NCI-H1417 treated with DMSO at 0.1 percent for 48 hours (cell line): ENCODE results near the gene EPB41L2.

Source experiments
- DNase-seq: peaks from one replicate; lab custom pipeline; 2025; lab: John Stamatoyannopoulos, UW

The EPB41L2 gene

DNA sequence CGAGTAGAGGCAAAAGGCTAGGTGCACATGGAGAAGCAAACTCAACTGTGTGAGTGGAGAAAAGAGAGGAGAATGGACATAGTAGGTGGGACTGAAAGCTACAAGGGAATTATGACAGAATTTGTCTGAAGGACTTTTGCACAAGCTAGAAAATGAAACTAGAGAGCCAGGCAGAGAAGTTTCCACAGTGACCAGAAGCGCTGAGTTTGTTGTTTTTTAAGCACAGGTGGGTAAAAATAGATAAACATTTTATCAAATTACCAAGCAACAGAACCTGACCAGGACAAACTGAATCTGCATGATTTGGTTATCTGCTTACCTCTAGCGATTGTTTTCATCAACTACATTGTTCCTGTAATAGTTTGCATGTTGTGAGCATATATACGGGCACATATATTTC, 197.3 kb downstream of the EPB41L2 start:
- no peak for DNase-seq

DNA sequence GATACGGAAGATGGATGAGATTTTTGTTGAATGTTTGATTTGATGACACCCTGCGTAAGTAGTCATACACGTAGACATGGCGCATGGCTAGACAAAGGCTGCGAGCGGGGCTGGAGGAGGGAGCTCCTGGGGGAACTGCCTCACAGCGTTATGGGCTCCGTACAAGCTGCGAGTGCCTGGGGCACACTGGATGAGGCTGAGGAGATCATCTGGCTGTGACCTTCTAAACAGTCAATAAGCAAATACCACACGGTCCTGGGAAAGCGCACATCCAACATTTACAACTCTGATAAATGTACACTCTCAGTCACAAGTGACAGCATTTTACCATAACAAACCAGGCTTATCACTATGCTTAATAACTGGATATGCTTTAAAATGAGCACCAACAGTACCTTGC, 198.7 kb downstream of the EPB41L2 start:
- DNase-seq = no peak

DNA sequence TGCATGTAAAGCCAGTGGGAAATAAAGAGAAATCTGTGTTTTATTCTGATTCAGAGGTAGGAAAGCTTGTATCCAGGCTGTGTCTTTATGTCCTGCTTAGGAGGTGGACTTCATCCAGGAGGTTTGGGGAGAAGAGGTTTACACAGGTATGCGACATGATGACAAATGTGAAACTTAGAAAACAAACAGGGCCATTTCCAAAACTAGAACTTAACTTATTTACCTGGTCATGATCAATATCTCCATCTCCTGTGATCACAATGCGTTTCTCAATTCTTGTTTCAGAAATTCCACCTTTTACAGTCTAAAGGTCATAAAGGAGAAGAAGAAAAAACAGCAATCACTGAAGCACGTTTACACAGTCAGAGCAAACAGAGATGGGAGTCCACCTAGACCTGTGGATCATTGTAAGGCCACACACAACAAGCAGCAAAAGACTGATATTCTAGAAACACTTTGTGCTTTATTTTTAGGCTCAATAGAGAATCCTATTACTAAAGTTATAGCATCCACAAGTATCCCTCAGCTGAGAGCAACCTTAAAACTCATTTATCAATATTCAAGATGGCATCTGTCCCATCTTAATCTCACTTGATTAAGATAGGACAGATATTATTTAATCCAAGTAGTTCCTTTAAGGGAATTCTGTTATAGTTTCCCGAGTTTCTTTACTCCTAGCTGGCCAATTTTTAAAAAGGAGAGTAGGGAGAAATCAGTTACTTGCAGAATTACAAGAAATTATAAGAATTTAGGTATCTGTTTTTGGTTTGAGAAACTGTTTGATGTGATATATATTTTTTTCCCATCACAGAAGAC, 199.4 kb downstream of the EPB41L2 start:
- DNase-seq = no peak

DNA sequence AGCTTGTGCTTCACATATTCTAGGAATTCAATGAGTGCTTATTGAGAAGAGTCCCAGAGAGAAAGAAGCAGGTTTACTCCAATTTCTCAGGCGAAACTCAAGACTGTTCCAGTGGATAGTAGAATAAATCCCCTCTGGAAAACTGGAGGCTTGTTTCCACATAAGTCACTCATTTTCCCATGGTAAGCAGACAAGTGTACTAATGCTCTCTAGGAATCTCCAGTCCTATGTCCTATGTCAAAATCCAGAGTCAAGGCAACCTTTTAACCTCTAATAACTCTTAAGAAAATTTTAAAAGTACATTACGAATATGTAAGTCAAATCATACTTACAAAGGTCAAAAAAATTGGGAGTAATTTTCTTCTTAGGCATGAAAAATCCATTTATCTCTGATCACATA, 200.7 kb downstream of the EPB41L2 start:
- no peak for DNase-seq

DNA sequence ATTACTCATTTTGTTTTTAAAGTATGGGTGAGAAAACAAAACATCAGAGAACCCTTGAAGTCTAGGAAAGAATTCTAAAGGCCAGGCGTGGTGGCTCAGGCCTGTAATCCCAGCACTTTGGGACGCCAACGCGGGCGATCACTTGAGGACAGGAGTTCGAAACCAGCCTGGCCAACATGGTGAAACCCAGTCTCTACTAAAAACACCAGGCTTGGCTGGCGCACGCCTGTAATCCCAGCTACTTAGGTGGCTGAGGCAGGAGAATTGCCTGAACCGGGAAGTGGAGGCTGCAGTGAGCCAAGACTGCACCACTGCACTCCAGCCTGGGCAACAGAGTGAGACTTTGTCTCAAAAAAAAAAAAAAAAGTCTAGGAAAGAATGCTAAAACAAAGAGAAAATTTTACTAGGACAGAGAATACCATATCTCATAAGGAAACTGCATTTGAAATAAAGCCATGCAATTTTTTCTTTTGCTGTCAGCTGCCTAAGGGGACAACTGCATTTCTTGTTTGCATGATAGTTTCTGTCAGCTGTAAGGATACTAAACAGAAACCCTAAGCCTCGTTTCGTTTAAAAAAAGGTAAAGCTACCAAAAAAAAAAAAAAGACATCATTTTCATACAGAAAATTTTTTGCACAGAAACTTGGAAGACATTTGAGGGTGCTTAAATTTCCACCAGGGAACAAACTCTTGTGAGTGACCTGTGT, 203.7 kb downstream of the EPB41L2 start:
- DNase-seq = no peak

DNA sequence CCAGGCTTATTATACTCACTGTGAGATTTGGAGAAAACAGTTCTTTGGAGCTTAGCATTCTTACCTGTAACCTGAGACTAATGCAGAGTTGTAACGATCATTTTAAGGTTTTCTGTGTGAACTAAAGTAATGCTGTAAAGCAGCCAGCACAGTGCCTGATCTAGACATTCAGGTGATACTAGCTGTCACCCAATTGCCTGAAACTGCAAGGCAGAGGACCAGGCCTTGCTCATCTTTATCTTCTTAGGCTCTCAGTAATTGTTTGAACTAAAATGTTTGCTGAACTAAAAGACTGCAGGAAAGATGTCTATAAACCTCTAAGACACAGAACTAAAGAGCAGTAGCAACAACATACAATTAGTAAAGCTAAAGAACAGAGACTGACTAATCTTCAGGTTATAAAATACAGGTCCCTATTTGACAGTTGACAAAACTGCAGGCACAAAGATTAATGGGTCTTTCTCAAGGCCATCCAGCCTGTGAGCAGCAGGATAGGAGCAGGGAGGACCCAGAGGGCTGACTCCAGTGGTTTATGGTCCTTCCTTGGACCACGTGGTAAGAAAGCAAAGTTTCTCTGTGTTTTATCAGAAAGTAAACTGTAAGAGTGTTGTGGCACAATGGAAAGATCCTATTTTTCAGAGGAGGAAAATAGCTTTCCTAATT, 204.4 kb downstream of the EPB41L2 start:
- no peak for DNase-seq

DNA sequence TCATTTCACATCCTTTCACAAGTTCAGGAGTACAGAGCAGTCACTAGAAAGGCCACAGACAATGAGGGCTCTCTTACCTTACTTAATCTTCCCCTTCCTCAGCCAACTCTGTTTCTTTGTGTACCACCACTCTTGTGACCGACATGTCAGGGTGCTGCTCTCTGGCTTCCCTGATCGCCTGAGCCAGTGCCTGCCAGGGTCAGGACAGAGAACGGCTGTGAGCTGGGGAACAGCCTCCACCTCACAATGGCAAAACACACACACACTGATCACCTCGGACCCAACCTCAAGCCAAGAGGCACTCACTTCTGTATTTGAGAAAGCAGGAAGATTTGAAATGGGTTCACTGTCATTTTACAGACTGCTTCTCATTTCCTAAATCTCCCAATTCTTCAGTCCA, 205.0 kb downstream of the EPB41L2 start:
- no peak for DNase-seq

DNA sequence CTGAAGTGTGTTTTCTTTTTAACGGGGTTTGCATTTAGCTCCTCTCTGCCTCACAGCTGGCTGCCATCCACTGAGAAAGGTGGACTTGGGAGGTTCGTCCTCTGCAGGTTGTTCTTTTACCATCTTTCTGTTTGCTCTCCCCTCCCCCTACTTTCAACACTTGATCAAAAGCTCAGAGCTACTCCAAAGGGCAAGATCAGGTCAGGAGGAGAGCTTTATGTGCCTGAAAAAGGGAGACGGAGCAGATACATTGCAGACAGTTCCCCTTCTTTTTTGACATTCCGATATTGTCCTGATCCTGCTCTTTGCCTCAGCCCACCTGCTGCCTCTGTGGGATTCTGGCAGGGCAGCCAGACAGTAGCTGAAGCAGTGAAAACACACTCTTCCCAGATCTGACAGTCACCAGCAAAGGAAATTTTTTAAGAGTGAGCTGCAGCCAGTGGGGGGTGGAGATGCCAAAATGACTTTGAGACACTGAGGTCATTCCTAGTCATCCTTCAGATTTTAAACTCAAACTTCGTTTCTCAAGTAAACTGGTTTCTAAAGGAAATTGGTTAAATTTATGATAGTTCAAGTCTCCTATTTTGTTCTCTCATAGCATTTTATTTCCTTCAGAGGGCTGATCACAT, 209.4 kb downstream of the EPB41L2 start:
- no peak for DNase-seq

DNA sequence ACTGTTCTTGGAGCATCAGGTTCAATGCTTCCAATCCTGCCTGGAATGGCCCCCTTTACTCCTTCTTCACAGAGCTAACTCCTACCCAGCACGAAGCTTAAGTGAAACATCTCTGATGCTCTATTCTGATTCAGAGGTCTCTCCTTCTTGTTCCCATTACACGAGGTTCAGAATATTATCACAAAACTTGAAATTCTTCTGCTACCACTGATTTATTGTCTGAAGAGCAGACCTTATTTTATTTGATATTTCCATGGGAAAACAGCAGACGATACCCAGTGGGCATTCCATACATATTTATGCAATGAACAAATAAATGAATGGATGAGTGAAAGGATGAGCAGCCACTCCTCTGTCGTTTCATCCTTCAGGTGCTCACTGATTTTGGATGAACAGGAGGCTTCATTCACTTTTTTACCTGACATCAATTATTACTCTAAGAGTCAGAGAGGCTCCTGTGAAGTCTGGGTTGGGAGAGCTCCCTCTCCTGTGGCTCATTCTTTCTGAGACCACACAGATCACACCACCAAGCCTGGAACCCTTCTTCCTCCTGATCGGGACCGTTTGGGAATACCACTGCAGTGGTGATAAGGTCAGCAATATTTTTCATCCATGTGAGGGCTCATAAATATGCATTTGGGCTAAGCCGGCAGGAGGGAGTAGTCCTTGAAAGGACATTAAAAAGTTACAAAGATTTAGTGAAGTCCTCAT, 210.0 kb downstream of the EPB41L2 start:
- no peak for DNase-seq

DNA sequence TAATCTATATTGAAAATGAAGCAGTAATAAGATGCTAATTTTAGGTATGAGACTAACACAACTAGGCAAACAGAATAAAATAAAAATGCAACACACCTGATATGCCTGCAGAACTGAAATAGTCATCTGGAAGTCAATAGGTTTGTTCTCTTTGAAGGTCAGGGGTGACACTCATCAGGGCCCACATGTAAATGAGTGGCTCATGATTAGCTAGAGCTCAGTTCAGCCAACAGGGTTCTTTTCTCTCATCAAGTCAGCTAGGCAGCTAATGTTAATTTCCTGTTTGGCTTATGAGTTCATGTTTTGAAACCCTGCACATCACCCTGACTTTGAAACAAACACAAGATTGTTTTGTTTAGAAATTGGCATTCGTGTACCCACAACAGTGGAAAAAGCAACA, 212.0 kb downstream of the EPB41L2 start:
- DNase-seq = no peak

DNA sequence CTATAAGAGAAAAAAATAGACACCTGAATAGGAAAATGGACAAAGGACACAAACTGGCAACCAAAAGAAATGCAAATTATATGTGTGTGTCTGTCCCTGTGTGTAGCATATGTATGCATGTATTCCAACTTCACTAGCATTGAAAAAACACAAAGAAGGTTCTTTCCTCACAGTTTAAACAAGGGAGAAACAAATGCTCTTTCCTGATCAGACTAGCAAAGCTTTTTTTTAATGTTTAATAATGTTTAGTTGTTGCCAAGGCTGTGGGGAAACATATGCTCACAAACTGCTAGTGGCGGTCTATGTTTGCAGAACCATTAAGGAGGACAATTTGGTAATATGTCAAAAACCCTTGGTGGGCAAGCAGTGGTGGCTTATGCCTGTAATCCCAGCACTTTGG, 213.5 kb downstream of the EPB41L2 start:
- DNase-seq = no peak

DNA sequence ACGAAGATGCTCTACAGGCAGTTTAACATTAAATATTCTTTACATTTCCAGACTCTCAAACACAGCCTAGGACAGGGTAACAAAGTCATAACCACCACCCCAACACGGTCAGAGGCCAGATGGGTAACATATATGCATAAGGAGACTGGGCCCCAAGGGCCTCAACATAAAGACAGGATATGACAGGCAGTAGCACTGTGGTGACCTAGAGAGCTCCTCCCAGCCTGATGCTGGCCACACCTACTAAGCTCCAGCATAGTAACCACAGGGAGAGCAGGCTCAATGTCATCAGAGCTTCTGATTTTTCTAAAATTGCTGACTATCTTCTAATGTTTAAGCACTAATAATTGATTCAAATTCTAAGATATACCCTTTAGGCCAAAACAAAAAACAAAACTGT, 214.1 kb downstream of the EPB41L2 start:
- no peak for DNase-seq

DNA sequence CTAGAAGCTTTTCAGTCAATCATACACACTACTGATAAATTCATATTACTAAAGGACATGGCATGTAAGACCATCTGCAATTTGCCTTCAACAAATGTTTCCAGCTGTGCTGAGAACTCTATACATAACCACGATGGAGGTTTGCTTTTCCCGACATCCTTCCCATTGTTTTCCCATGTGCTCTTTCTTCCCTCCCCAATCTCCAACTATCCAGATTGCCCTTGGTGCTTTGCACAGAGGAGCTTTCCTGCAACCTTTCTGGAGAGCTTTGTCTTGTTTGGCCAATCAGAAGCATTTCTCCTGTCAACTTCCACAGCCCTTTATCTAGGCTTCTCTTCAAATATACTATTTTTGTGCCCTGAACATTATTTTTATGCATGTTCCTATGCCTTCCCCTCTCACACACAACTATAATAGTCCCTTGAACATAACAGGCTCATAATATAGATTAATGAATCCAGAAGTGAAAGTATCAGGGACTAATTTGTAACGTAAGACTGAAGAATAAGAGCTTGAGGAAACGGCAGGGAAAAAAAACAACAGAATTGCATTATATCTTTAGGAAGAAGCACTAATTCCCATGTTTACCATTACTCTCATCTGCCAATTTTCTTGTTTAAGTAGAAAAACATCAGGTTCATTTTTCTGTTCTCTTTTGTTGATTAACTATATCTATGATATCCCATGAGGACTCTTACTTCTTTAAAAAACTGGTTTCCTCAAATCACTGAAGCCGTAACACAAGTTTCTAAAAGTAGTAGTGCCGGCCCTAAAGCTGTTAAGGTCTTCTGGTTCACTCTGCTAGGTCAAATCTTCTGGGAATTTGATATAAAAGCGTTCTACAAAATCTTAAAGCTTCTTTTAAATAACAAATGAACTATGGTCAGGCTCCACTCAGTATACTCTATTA, 215.8 kb downstream of the EPB41L2 start:
- no peak for DNase-seq

DNA sequence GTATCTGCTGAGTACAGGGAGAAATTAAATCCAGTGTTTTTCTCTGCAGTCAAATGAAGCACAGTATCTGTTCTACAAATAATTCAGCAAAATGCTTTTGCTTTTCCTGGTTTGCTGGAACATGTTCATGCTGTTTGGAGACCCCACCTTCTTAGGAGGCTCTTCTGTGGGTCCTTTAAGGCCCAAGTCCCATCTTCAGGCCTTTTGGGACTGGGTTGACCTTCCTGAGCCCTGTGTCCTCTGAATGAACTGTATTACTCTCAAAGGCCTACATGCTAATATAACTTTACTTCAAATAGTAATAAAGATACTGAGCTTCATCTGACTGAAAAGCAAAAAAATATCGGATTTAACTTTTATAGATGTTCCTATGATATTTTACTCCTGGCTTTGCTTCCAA, 216.5 kb downstream of the EPB41L2 start:
- DNase-seq = no peak

DNA sequence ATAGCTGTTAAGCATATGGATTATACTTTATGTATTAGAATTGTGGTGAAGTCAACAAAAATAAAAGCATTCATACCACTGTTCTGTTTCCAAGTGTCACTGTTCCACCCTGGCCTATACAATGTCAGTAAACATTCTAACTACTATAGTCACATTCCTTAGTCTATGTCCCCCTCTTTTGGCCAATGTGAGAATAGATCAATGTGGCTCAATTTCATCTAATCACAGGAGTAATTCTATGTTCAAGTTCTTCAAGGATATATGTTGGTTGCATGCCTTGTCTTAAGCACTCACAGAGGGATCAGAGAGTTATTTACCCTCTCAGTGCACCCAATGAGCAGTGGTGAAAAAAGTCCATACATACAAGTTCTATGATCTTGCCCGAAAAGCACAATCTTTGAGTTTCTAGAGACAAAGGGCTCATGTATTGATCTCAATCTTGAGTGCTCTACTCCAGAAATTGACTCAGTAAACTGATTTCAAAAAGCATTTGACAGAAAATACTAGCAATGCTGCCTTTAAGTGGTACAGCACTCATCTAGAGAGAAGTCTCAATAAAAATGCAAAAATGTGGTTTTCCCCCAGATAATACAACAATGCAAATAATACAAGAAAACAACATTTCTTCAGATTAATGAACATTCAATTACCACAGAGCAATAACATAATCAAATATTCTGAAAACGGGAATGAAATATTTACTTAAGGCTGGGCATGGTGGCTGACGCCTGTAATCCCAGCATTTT, 219.3 kb downstream of the EPB41L2 start:
- DNase-seq = no peak

DNA sequence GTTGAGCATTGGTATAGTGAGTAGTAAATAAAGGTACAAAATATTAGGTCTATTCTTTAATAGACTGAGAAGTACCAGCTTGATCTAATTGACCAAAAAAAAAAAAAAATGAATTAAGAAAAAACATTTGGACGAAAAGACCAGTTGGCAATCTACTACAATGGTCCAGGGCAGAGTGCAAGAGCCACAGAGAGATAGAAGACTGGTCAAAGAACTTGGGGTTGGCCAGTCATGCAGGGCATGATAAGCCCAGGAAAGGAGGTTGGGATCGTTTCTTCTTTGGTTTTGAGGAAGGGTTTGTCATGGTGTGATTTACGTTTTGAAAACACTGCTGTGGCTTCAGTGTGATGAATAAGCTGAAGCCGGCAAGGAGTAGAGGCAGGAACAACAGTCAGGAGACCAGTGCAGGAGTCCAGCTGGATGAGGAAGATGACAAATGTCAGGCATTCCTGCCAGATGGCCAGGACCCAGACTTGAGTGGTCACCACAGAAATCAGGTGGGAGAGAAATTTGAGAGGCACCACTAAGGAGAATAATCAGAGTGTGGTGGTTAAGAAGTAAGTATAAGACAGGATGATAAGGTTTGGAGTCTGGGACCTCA, 221.8 kb downstream of the EPB41L2 start:
- no peak for DNase-seq

DNA sequence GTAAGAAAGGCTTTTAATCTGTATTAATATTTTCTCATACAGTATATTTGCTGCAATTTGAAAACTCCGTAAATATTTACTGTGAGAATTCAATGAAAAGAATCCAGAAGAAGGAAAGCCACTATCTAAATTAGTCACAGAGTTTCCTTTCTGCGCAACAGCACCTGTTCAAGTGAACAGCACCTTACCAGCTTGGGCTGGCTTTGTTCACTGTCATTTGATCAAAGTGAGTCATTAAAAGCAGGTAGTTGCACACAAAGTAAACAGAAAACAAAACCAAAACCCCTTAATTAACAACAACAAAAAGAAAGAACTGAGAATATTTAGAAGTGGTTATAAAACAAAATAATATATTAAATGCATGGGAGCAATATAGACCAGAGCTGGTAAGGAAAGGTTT, 223.0 kb downstream of the EPB41L2 start:
- DNase-seq = no peak

DNA sequence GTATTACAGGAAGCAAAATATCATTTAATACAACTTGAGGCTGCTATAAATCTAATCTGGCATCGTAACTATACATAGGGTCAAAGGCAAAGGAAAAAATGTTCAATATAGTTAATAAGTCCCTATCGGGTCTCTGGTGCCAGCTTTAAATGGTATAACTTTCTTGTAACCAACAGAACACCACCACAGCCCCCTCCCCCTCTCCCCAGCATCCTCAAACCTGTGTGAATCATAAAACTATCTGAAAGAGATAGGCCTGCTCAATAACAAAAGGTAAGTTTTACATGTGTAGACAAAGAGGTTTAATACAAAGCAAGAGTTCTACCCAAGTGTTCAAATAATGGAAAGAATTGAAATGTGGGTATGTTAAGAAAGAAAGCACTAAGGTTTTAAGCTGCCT, 223.7 kb downstream of the EPB41L2 start:
- no peak for DNase-seq

DNA sequence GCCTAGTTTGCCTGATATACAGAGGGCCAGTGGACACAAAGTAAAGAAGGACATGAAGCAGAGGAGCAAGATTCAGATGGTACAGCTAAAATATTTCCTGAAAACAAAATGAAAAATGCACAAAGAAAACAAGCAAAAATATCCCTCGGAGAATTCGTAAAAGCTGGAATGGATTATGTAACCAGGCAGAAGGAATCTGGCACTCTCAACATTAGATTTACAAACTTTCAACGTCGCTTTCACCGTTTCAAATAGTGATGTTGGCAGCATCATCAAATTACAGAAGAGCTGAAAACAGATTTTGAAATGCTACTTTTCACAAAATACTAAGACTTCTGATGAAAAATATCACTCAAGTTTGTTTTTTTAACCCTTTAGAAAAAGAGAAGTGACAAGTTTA, 224.1 kb downstream of the EPB41L2 start:
- DNase-seq = no peak
